A673 (cell line): ENCODE results near the gene KCNH3. TPM values are rescaled to one million over a fixed set of nuclear protein-coding genes. Genes with fewer than 3 reads are reported as not detected.

Source experiments
- BruUV-seq: library from RNA; stranded (reverse); fragments of 400-500 nt; replicated peaks from 2 replicates; lab custom pipeline; 2021; lab: Mats Ljungman, UMichigan
- CTCF ChIA-PET: fragments of 300-600 bp; sonication (Branson Sonifier 250); formaldehyde crosslinking; loops from one replicate; lab custom pipeline; 2022; ENCODE audit warnings: antibody characterized with exemption; lab: Charles Lee
- POLR2A ChIA-PET: fragments of 300-600 bp; sonication (Branson Sonifier 250); formaldehyde crosslinking; loops from one replicate; lab custom pipeline; 2022; ENCODE audit warnings: antibody characterized with exemption; ENCODE audit not compliant: low non-redundant PET; lab: Charles Lee
- DNase-seq: peaks from one replicate; pipeline ENCODE4 v3.0.0-alpha.2; 2015; ENCODE audit warnings: low spot score
- H3K27ac ChIP-seq: fragments of 200-600 bp; sonication (generic); 2 replicates; pipeline ENCODE4 v1.5.1; 2016; ENCODE audit warnings: mixed run types, low read depth, mild to moderate bottlenecking, mixed read lengths, antibody characterized with exemption, low read length; ENCODE audit not compliant: poor library complexity, severe bottlenecking
- H3K27me3 ChIP-seq: fragments of 200-600 bp; sonication (generic); replicated peaks from 2 replicates; pipeline ENCODE4 v1.6.1; 2017; ENCODE audit warnings: mixed run types, low read depth, mild to moderate bottlenecking, mixed read lengths, antibody characterized with exemption, low read length; ENCODE audit not compliant: insufficient read depth, poor library complexity
- H3K36me3 ChIP-seq: fragments of 200-600 bp; sonication (generic); 2 replicates; pipeline ENCODE4 v1.6.1; 2016; ENCODE audit warnings: mixed run types, mild to moderate bottlenecking, mixed read lengths, antibody characterized with exemption, low read length; ENCODE audit not compliant: insufficient read depth, poor library complexity, severe bottlenecking
- H3K4me1 ChIP-seq: fragments of 200-600 bp; sonication (generic); 2 replicates; pipeline ENCODE4 v1.6.1; 2017; ENCODE audit warnings: mixed run types, mild to moderate bottlenecking, mixed read lengths, antibody characterized with exemption, low read length; ENCODE audit not compliant: insufficient read depth, poor library complexity, severe bottlenecking
- H3K4me3 ChIP-seq: fragments of 200-600 bp; sonication (generic); 2 replicates; pipeline ENCODE4 v1.5.1; 2016; ENCODE audit warnings: low read depth, mixed run types, mild to moderate bottlenecking, mixed read lengths, low read length; ENCODE audit not compliant: poor library complexity, severe bottlenecking
- H3K9me3 ChIP-seq: fragments of 200-600 bp; sonication (generic); 2 replicates; pipeline ENCODE4 v1.6.1; 2016; ENCODE audit warnings: mixed run types, low read depth, mild to moderate bottlenecking, mixed read lengths, antibody characterized with exemption, low read length; ENCODE audit not compliant: poor library complexity, severe bottlenecking
- EZH2 ChIP-seq: fragments of 200-600 bp; sonication (generic); IDR thresholded peaks from 2 replicates; pipeline ENCODE4 v1.6.1; 2017; ENCODE audit warnings: borderline replicate concordance, low read depth, mild to moderate bottlenecking, mixed read lengths, antibody characterized with exemption, low read length; ENCODE audit not compliant: poor library complexity, severe bottlenecking
- intact Hi-C: fragments of 100-400 bp; cut with micrococcal nuclease; formaldehyde crosslinking; loops from one replicate; pipeline ENCODE4 v1.10.0; 2022; ENCODE audit not compliant: unreplicated experiment
- total RNA-seq: library from RNA; stranded (reverse); gene quantifications from 2 replicates; pipeline ENCODE4 v1.2.3, GENCODE V29; 2021
- TF ChIP-seq, protein P1 (sequence below): fragments of 300-800, 200-600 bp; sonication (generic); conservative IDR thresholded peaks from 2 replicates; pipeline ENCODE4 v1.5.1; 2017; ENCODE audit warnings: low read depth, mild to moderate bottlenecking, antibody characterized with exemption, low read length, moderate library complexity, mixed read lengths

Gene KCNH3
- total RNA-seq, 1 experiment from 2014 or later = 4.0 TPM

DNA sequence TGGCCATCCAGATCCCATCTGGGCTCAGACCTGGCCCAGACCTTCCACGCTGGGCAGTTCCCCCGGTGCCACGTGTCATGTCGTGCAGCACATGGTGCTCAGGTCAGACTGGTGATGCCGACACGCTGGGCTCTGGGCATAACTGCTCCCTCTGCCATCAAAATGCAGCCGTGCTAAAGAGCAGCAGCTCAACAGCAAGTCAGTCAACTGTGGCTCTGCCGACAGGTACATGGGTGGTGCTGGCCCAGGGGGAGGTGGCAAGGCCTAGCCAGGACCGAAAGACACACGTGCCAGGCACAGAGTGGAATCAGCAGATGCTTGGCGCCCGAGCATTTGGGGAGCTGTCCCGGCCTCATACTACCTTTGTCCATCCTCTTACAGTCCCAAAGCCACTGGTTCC, 27.5 kb downstream of the KCNH3 start:
- no peak for DNase-seq
- POLR2A ChIA-PET = interaction anchor here (0.6 kb wide), 1 partner anchor 276 kb away, joined by 3 read pairs; no protein-coding TSS in a partner anchor
- TF ChIP-seq EZH2 = no peak
- TF ChIP-seq, protein P1, sequence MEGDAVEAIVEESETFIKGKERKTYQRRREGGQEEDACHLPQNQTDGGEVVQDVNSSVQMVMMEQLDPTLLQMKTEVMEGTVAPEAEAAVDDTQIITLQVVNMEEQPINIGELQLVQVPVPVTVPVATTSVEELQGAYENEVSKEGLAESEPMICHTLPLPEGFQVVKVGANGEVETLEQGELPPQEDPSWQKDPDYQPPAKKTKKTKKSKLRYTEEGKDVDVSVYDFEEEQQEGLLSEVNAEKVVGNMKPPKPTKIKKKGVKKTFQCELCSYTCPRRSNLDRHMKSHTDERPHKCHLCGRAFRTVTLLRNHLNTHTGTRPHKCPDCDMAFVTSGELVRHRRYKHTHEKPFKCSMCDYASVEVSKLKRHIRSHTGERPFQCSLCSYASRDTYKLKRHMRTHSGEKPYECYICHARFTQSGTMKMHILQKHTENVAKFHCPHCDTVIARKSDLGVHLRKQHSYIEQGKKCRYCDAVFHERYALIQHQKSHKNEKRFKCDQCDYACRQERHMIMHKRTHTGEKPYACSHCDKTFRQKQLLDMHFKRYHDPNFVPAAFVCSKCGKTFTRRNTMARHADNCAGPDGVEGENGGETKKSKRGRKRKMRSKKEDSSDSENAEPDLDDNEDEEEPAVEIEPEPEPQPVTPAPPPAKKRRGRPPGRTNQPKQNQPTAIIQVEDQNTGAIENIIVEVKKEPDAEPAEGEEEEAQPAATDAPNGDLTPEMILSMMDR = no peak
- Histone ChIP-seq H3K4me3 (peak overlapping the region; percentile 89), H3K9me3 (no peaks in the 10 kb centered on the region), H3K27me3 (no peaks in the 10 kb centered on the region), H3K4me1 (peaks cover 8% of the 10 kb centered on the region), H3K27ac (no peak overlapping the region), H3K36me3 (peaks cover 45% of the 10 kb centered on the region)
- CTCF ChIA-PET = no interaction called here
- no TSS peak for BruUV-seq
- intact Hi-C loops = no loop called here

DNA sequence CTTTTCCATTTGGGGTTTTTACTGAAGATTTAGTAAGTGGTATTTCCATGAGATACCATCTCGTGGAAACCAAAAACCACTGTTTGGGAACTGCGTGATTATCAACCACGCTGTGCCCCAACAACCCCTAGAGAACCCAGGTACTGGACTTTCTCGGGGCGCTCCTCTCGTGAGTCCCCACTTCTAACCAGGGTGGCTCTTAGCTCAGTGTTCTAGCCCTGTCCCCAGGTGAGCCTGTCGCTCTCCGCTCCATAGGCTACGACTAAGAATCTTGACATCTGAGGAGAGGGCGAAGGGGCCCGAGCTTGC, 28.4 kb downstream of the KCNH3 start:
- H3K9me3 ChIP-seq = no peaks in the 10 kb centered on the region
- BruUV-seq = no TSS peak
- TF ChIP-seq EZH2 = no peak
- ChIA-PET POLR2A (interaction anchor here (0.6 kb wide), 1 partner anchor 16 kb away, joined by 3 read pairs; no protein-coding TSS in a partner anchor), CTCF (interaction anchor here (0.6 kb wide), 1 partner anchor 417 kb away, joined by 3 read pairs; no protein-coding TSS in a partner anchor)
- intact Hi-C loops = no loop called here
- peaks cover 37% of the 10 kb centered on the region for H3K36me3 ChIP-seq
- H3K4me1 ChIP-seq = peaks cover 8% of the 10 kb centered on the region
- peak overlapping the region; percentile 96 for H3K27ac ChIP-seq
- peak overlapping the region; percentile 89 for H3K4me3 ChIP-seq
- no peaks in the 10 kb centered on the region for H3K27me3 ChIP-seq
- no peak for DNase-seq

DNA sequence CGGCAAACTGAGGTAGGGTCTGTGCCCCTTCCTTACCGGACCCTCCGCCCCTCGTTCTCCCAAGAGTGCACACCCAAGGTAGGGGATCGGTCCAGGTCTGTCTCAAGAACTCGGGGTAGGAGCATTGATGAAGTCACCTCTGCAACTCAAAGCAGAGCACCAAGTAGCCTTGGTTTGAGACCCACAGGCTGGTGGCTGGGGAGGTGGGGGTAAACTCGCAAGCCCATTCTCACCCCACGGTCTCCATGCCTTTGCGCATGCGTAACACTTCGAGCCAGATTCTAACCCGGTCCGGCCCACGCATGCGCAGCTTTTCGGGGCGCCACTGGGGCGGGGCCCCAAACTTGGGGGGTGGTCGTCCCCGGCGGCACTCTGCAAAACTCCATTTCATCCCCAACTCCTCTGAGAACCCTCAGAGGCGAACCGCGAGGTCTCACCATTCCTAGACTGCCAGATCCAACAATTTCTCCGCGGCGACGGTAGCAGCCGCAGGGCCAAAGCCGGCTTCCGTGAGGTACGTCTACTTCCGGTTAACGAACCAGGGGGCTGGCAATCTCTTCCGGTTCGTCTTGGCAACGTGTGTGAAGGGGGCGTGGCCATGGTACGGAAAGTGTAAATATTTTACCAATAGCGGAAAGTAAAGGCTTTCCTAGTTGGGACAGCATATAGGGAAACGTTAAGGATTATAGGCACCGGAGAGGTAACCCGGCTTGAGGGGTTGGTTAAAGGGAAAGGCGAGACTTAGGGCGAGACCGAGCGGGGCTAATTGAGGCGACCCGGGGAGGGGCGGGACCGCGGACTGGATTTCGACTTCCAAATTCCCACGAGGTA, 29.0 kb downstream of the KCNH3 start, which contains the start of gene MCRS1:
Gene MCRS1 (minus strand): TSS at position 532 of the 831 bp plus-strand sequence. CDS start 1,411 bp downstream, outside the sequence.
- Histone ChIP-seq H3K4me3 (peak within 1 kb of the TSS; percentile 89), H3K27me3 (no peaks in the 10 kb centered on the region), H3K36me3 (peaks cover 32% of the 10 kb centered on the region), H3K27ac (peak within 1 kb of the TSS; percentile 96), H3K4me1 (peaks cover 8% of the 10 kb centered on the region), H3K9me3 (no peaks in the 10 kb centered on the region)
- CTCF ChIA-PET = interaction anchor here (0.6 kb wide), 1 partner anchor 418 kb away, joined by 3 read pairs; no protein-coding TSS in a partner anchor
- TSS peak; percentile 84 for BruUV-seq
- POLR2A ChIA-PET = interaction anchor here (0.6 kb wide), 1 partner anchor 17 kb away, joined by 3 read pairs; no protein-coding TSS in a partner anchor
- intact Hi-C loops = no loop called here
- TF ChIP-seq EZH2 = no peak
- TF ChIP-seq, protein P1 = no peak
- DNase-seq = peak; percentile 95
